ENCODE data around the gene DIO3. TPM values are rescaled to one million over a fixed set of nuclear protein-coding genes. Genes with fewer than 3 reads are reported as not detected.

Gene DIO3
- total RNA-seq (2012; rRNA removed) (not detected in 2 replicates), polyA plus RNA-seq (2012; rRNA removed) (not detected in 2 replicates), Bru-seq, nascent RNA (not detected), BruChase-seq, experiment 1, labeled RNA remaining after a 6-hour chase (not detected), BruChase-seq, experiment 2, labeled RNA remaining after a 2-hour chase (not detected)
- polyA plus RNA-seq (2012; cell fraction: cytosol; rRNA removed) = 0.03 TPM in 1 of 2 replicates, not detected in the other
- polyA plus RNA-seq (2012; cell fraction: nucleus; rRNA removed; ENCODE audit: low replicate concordance) = not detected in 2 replicates
- long read RNA-seq = 0 reads

- no peak within 1 kb of the TSS for H3K4ac ChIP-seq (ENCODE audit: low read depth, low read length)
- dilution Hi-C loops (cut with HindIII; ENCODE audit: low sequenced_read_pairs, unreplicated experiment) = no loop called here
- H2BK20ac ChIP-seq (ENCODE audit: low read depth, low read length) = no peak within 1 kb of the TSS
- intact Hi-C loops (cut with micrococcal nuclease) = no loop called here
- ATAC-seq (ENCODE audit: low read depth) (peak; percentile 50; the same call in 1 of the 2 replicates), DNase-seq (no peak)
- ChIA-PET POLR2A (ENCODE audit: unreplicated experiment) (no interaction called here), CTCF (no interaction called here)
- no peak within 1 kb of the TSS for H2AK5ac ChIP-seq (ENCODE audit: low read depth, low read length)
- H3K14ac ChIP-seq (replicated peaks; ENCODE audit: low read depth, low read length) = no peak within 1 kb of the TSS
- no peak within 1 kb of the TSS for H3K4me2 ChIP-seq (ENCODE audit: low read depth, low read length)
- H3K23ac ChIP-seq (ENCODE audit: low read depth, low read length) = no peak within 1 kb of the TSS
- no peak within 1 kb of the TSS for H2AFZ ChIP-seq (replicated peaks; ENCODE audit: low read length, poor library complexity)
- H2AK9ac ChIP-seq (replicated peaks; ENCODE audit: low read depth, low read length, poor library complexity) = no peak within 1 kb of the TSS
- H3K36me3 ChIP-seq (ENCODE audit: control insufficient read depth, insufficient read depth, low read length) = no peaks in the 10 kb centered on the region
- 19% methylated on average over 51 of the region's 73 CpGs; no CpG with 5 or more reads in 1 of the 2 experiments for WGBS, 2 experiments (ENCODE audit: extremely low coverage in 2 of 2, insufficient read length in 1 of 2)
- no peaks in the 10 kb centered on the region for H3K4me1 ChIP-seq (ENCODE audit: control insufficient read depth, insufficient read depth, low read length)
- in situ Hi-C loops (cut with MboI; ENCODE audit: low sequenced_read_pairs) = no loop called here
- H4K5ac ChIP-seq (ENCODE audit: low read depth, low read length) = no peak within 1 kb of the TSS
- H3K9ac ChIP-seq (ENCODE audit: low read depth, low read length) = no peak within 1 kb of the TSS
- H2BK120ac ChIP-seq (ENCODE audit: low read depth, low read length) = no peak within 1 kb of the TSS
- H4K20me1 ChIP-seq (ENCODE audit: insufficient read depth, low read length) = no peaks in the 10 kb centered on the region
- H4K91ac ChIP-seq (ENCODE audit: insufficient read depth, low read depth, low read length) = no peak within 1 kb of the TSS
- BruUV-seq (replicated peaks) = no TSS peak
- peaks cover 12% of the 10 kb centered on the region; the same call in 1 of the 2 replicates for H3K9me3 ChIP-seq (ENCODE audit: control insufficient read depth, insufficient read depth, low read length)
- H4K8ac ChIP-seq (ENCODE audit: low read depth in 2 of 2, low read length in 2 of 2) = no peak within 1 kb of the TSS
- peaks cover 74% of the 10 kb centered on the region for H3K27me3 ChIP-seq (ENCODE audit: control insufficient read depth, insufficient read depth, low read length)
- no peak within 1 kb of the TSS for H3K4me3 ChIP-seq (ENCODE audit: insufficient read depth, low read depth, low read length)
- no peak within 1 kb of the TSS for H3K27ac ChIP-seq (ENCODE audit: insufficient read depth, low read length)
- no peak within 1 kb of the TSS for H2BK5ac ChIP-seq (ENCODE audit: low read depth, low read length, poor library complexity, severe bottlenecking)
- no peak within 1 kb of the TSS for H3K18ac ChIP-seq (ENCODE audit: low read depth, low read length)
- TF ChIP-seq BHLHE40 (IDR thresholded peaks at IDR 0.05; ENCODE audit: low read depth, low read length) (no peak), NFE2L2 (IDR thresholded peaks at IDR 0.05; ENCODE audit: low read depth, low read length) (no peak), RCOR1 (IDR thresholded peaks at IDR 0.05; ENCODE audit: insufficient replicate concordance, low read length) (no peak), CEBPB (IDR thresholded peaks at IDR 0.05; ENCODE audit: low read depth, low read length) (no peak), ELK1 (IDR thresholded peaks at IDR 0.05; ENCODE audit: borderline replicate concordance, low read depth, low read length) (no peak)
- no peak within 1 kb of the TSS for H2BK15ac ChIP-seq (ENCODE audit: low read depth, low read length)
- no peaks in the 10 kb centered on the region for H3K79me1 ChIP-seq (ENCODE audit: low read depth in 1 of 2, low read length in 2 of 2)
- no peak within 1 kb of the TSS for H3K56ac ChIP-seq (ENCODE audit: extremely low read depth, insufficient read depth, low read length)
- H3K9me1 ChIP-seq (ENCODE audit: insufficient read depth, low read length) = no peaks in the 10 kb centered on the region
Observed at GRCh38 chr14:101561145-101561896, at the start of gene DIO3. TSS of gene DIO3 (plus strand) at chr14:101561495.

All from IMR-90 (cell line).